GM23338 (cell line): ENCODE data around the gene GLDC.

Experiments
- CTCF ChIP-seq, 2 experiments: fragments of 200-600 bp in 1 of 2; sonication (generic) in 1 of 2; conservative IDR thresholded peaks; 2 replicates each; pipeline versions ENCODE4 v1.5.1 to v1.6.1; 2016 to 2017; ENCODE audit warnings: antibody characterized with exemption in 2 of 2, low read depth in 2 of 2, mild to moderate bottlenecking in 2 of 2, moderate library complexity in 1 of 2
- ETS1 ChIP-seq: IDR thresholded peaks from 2 replicates; pipeline ENCODE4 v1.6.1; 2016; ENCODE audit warnings: antibody characterized with exemption
- EZH2 ChIP-seq: fragments of 200-600 bp; sonication (generic); IDR thresholded peaks from one replicate; pipeline ENCODE4 v1.8.0; 2017; ENCODE audit warnings: antibody characterized with exemption, mild to moderate bottlenecking, low read depth; ENCODE audit not compliant: unreplicated experiment
- EZH2phosphoT487 ChIP-seq: fragments of 200-600 bp; sonication (generic); IDR thresholded peaks from one replicate; pipeline ENCODE4 v1.8.1; 2018; ENCODE audit warnings: antibody characterized with exemption; ENCODE audit not compliant: unreplicated experiment
- JUNB ChIP-seq: IDR thresholded peaks from one replicate; pipeline ENCODE4 v1.6.1; 2016; ENCODE audit warnings: antibody characterized with exemption; ENCODE audit not compliant: unreplicated experiment
- NANOG ChIP-seq: IDR thresholded peaks from 2 replicates; pipeline ENCODE4 v1.6.1; 2016; ENCODE audit warnings: antibody characterized with exemption, borderline replicate concordance
- POLR2AphosphoS5 ChIP-seq: IDR thresholded peaks from 2 replicates; pipeline ENCODE4 v1.6.1; 2016; ENCODE audit warnings: antibody characterized with exemption, low read depth
- REST ChIP-seq: IDR thresholded peaks from one replicate; pipeline ENCODE4 v1.6.1; 2018; ENCODE audit warnings: antibody characterized with exemption; ENCODE audit not compliant: unreplicated experiment
- STAT1 ChIP-seq: IDR thresholded peaks from one replicate; pipeline ENCODE4 v1.6.1; 2016; ENCODE audit warnings: antibody characterized with exemption; ENCODE audit not compliant: unreplicated experiment
- ZNF114 ChIP-seq: fragments of 250-450 bp; sonication (Bioruptor Pico); IDR thresholded peaks from 2 replicates; pipeline ENCODE4 v1.5.0; 2020; ENCODE audit warnings: mild to moderate bottlenecking, moderate library complexity

GRCh38 chr9:6600006-6600405 lies 45.5 kb downstream of the GLDC start:
- TF ChIP-seq CTCF (conservative IDR thresholded peaks at IDR 0.05; ENCODE audit: low read depth in 2 of 2) (no peak), POLR2AphosphoS5 (no peak), ETS1 (no peak), STAT1 (no peak), EZH2phosphoT487 (no peak), EZH2 (no peak), REST (no peak), NANOG (no peak), JUNB (no peak), ZNF114 (no peak)
